Ishikawa (cell line): Measurements from ENCODE around the gene TIMM23.

Experiments
- CEBPB ChIP-seq: IDR thresholded peaks from 2 replicates; pipeline ENCODE4 v1.6.1; 2012
- CREB1 ChIP-seq: IDR thresholded peaks from 2 replicates; pipeline ENCODE4 v1.6.1; 2012; ENCODE audit warnings: low read depth
- EGR1 ChIP-seq: IDR thresholded peaks from 2 replicates; pipeline ENCODE4 v1.6.1; 2012
- EP300 ChIP-seq: IDR thresholded peaks from 2 replicates; pipeline ENCODE4 v1.6.1; 2012; ENCODE audit warnings: borderline replicate concordance
- FOXM1 ChIP-seq: IDR thresholded peaks from 2 replicates; pipeline ENCODE4 v1.6.1; 2012; ENCODE audit warnings: low read depth, borderline replicate concordance
- NFIC ChIP-seq: IDR thresholded peaks from 2 replicates; pipeline ENCODE4 v1.6.1; 2012
- RAD21 ChIP-seq: IDR thresholded peaks from 2 replicates; pipeline ENCODE4 v1.6.1; 2012; ENCODE audit warnings: low read depth
- TAF1 ChIP-seq: IDR thresholded peaks from 2 replicates; pipeline ENCODE4 v1.6.1; 2012; ENCODE audit warnings: low read depth, mild to moderate bottlenecking
- TCF12 ChIP-seq: IDR thresholded peaks from 2 replicates; pipeline ENCODE4 v1.6.1; 2012; ENCODE audit warnings: low read depth
- TEAD4 ChIP-seq: IDR thresholded peaks from 2 replicates; pipeline ENCODE4 v1.6.1; 2012
- YY1 ChIP-seq: IDR thresholded peaks from 2 replicates; pipeline ENCODE4 v1.6.1; 2012; ENCODE audit warnings: low read depth
- ZBTB7A ChIP-seq: IDR thresholded peaks from 2 replicates; pipeline ENCODE4 v1.6.1; 2012; ENCODE audit warnings: low read depth
- TF ChIP-seq, protein P1 (sequence below): IDR thresholded peaks from 2 replicates; pipeline ENCODE4 v1.6.1; 2012
- TF ChIP-seq, protein P2 (sequence below): IDR thresholded peaks from 2 replicates; pipeline ENCODE4 v1.6.1; 2012
- TF ChIP-seq, protein P3 (sequence below): IDR thresholded peaks from 2 replicates; pipeline ENCODE4 v1.6.1; 2012; ENCODE audit warnings: low read depth, mild to moderate bottlenecking

Gene TIMM23

DNA sequence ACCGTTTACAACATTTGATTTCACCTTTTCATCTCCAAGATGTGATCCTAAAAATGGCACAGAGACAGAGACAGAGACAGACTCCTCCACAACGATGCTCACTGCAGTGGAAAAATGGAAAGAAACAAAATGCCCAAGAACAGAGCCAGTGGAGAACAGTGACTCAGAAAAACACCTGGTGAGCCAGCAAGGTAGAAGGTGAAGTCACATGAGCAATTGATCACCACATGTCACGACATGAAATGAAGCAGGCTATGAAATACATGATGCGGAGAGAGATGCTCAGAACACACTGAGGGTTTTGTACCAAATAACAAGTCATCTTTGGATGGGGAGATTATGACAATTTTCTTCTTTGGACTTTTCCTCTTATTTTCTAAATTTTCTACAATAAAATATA lies 70.2 kb downstream of the TIMM23 start:
- TF ChIP-seq TAF1 = no peak
- TF ChIP-seq, protein P1, sequence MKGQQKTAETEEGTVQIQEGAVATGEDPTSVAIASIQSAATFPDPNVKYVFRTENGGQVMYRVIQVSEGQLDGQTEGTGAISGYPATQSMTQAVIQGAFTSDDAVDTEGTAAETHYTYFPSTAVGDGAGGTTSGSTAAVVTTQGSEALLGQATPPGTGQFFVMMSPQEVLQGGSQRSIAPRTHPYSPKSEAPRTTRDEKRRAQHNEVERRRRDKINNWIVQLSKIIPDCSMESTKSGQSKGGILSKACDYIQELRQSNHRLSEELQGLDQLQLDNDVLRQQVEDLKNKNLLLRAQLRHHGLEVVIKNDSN = peak; percentile 52

DNA sequence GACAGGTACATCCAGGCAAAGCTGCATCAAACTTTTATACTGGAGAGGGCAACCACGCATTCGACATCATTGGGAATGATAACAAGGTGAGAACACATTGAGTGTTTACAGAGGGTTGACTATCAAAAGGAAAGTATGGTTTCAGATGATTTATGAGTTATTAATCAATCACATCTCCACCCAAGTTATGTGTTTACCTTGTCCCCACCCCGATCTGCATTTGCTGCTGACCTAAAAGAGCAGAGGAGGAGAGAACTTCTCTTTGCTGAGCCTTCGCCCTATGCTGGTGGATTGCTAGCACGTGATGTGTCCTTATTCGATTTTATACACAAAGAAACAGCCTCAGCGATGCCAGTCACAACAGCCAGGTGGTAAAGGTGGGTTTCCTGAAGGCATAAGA lies 74.0 kb downstream of the TIMM23 start, which contains the start of gene MSMB:
MSMB (minus strand) TSS at position 9 of the 400 bp plus-strand sequence. CDS start 32 bp downstream, outside the sequence.
- TF ChIP-seq TAF1 (no peak), CEBPB (no peak), EGR1 (no peak), YY1 (no peak), RAD21 (no peak), ZBTB7A (no peak), NFIC (no peak), TCF12 (no peak), CREB1 (no peak), TEAD4 (no peak), EP300 (no peak), FOXM1 (no peak)
- TF ChIP-seq, protein P1 = no peak
- TF ChIP-seq, protein P2, sequence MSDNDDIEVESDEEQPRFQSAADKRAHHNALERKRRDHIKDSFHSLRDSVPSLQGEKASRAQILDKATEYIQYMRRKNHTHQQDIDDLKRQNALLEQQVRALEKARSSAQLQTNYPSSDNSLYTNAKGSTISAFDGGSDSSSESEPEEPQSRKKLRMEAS = no peak
- TF ChIP-seq, protein P3, sequence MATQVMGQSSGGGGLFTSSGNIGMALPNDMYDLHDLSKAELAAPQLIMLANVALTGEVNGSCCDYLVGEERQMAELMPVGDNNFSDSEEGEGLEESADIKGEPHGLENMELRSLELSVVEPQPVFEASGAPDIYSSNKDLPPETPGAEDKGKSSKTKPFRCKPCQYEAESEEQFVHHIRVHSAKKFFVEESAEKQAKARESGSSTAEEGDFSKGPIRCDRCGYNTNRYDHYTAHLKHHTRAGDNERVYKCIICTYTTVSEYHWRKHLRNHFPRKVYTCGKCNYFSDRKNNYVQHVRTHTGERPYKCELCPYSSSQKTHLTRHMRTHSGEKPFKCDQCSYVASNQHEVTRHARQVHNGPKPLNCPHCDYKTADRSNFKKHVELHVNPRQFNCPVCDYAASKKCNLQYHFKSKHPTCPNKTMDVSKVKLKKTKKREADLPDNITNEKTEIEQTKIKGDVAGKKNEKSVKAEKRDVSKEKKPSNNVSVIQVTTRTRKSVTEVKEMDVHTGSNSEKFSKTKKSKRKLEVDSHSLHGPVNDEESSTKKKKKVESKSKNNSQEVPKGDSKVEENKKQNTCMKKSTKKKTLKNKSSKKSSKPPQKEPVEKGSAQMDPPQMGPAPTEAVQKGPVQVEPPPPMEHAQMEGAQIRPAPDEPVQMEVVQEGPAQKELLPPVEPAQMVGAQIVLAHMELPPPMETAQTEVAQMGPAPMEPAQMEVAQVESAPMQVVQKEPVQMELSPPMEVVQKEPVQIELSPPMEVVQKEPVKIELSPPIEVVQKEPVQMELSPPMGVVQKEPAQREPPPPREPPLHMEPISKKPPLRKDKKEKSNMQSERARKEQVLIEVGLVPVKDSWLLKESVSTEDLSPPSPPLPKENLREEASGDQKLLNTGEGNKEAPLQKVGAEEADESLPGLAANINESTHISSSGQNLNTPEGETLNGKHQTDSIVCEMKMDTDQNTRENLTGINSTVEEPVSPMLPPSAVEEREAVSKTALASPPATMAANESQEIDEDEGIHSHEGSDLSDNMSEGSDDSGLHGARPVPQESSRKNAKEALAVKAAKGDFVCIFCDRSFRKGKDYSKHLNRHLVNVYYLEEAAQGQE = no peak

DNA sequence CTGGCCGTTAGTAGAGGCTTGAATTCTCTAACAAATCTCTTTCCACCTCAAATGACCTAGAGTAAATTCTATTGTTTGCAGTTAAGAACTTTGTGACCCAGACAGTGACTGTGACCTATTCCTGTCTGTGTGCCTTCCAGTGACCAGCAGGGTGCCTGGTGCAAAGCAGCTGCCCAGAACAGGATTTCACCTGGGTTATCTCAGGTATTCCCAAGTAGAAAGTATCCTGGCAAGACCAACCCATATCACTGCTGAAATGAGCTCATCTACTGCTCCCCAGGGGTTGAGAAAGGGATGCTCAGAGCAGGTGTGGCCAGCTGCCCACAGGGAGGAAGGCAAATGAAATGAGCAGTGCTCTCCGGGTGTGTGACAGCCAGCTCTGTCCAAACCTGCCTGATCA lies 75.9 kb downstream of the TIMM23 start:
- no peak for TF ChIP-seq RAD21
- TF ChIP-seq EP300 = peak; percentile 89
- TF ChIP-seq TCF12 = peak; percentile 92
- peak; percentile 57; the same call in 1 of the 2 replicates for TF ChIP-seq FOXM1
- 0 out of 2 replicates have a peak, but pooled peaks have one; percentile 43 for TF ChIP-seq YY1
- TF ChIP-seq, protein P1 = no peak
- TF ChIP-seq ZBTB7A = 0 out of 2 replicates have a peak, but pooled peaks have one; percentile 7
- TF ChIP-seq NFIC = peak; percentile 71
- TF ChIP-seq TEAD4 = peak; percentile 68; the same call in 1 of the 2 replicates
- TF ChIP-seq, protein P3 = no peak

DNA sequence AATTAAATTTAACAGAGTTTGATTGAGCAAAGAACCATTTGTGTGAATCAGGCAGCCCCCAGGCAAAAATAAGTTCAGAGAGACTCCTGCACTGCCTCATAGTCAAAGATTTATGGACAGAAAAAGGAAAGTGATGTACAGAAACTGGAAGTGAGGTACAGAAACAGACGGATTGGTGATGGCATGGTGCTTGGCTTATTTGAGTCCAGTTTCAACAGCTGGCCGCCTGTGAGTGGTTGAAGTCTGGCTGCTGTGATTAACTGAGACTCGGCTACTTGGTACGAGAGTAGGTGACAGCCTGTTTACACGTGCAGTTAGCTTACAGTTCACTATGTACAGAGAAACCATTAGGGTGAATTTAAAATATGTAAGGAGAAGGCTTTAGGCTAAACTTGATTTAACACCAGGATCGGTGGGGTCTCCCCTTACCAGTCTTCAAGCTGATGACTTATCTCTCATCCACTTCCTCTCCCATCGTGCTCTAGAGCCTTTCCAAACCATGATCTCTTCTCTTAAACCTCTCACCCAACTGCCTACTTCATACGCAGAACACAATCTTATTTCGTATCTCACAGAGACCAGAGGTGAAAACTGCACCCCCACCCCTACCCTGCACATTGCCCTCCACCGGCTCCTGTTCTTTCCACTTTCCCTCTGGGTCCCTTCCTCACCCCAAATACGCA lies 78.8 kb downstream of the TIMM23 start:
- no peak for TF ChIP-seq EGR1
- TF ChIP-seq ZBTB7A = no peak
- TF ChIP-seq FOXM1 = no peak
- TF ChIP-seq CEBPB = no peak
- no peak for TF ChIP-seq NFIC
- TF ChIP-seq, protein P1 = no peak
- no peak for TF ChIP-seq YY1
- TF ChIP-seq TEAD4 = no peak
- no peak for TF ChIP-seq EP300
- TF ChIP-seq CREB1 = no peak
- TF ChIP-seq TAF1 = no peak
- TF ChIP-seq, protein P2 = no peak
- no peak for TF ChIP-seq TCF12
